Erythroblast (primary cell): Measurements from ENCODE around the gene CXCR3.

Experiments used
- GATA1 ChIP-seq: IDR thresholded peaks from 2 replicates; pipeline ENCODE4 v1.6.1; 2011; ENCODE audit warnings: low read depth, mild to moderate bottlenecking, control low read depth, low read length, moderate library complexity
- POLR2A ChIP-seq: IDR thresholded peaks from 2 replicates; pipeline ENCODE4 v1.6.1; 2011; ENCODE audit warnings: mild to moderate bottlenecking, low read length

DNA sequence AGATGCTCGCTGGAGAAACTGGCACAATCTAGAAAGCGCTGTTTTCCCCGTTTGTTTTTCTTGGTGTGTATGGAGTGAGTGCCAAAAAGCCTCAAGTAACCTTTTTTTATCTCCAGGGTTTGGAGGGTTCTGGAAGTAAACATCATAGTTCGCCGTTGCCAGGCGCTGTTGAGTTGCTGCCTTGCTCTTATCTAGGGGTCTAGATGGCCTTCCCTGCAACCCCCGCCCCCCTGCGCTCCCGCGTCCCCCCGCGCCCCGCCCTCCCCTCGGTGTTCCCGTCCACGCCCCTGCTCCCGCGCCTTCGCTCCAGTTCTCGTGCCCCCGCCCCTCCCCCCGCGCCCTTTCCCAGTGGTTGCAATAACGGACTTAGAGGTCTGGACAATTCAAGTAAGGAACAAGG, 40.6 kb downstream of the CXCR3 start:
- TF ChIP-seq GATA1 (no peak), POLR2A (no peak)
